Measurements from ENCODE around the gene AP3B1. TPM values are rescaled to one million over a fixed set of nuclear protein-coding genes. Genes with fewer than 3 reads are reported as not detected.

The AP3B1 gene
- total and polyA plus RNA-seq, 2 donors from 2014 or later: 49.3 to 53.2 TPM

GRCh38 chr5:78326930-78327329 is 32.4 kb upstream of the AP3B1 start:
- no peaks in the 10 kb centered on the region for H3K36me3 ChIP-seq (ENCODE audit: control insufficient read depth in 2 of 3, insufficient read depth in 3 of 3, low read length in 3 of 3)
- H3K9me3 ChIP-seq (ENCODE audit: control insufficient read depth in 2 of 3, insufficient read depth in 1 of 3, low read length in 3 of 3): no peaks in the 10 kb centered on the region
- intact Hi-C loops (cut with DNase I): no loop called here
- H3K9ac ChIP-seq (ENCODE audit: low read length in 3 of 3): no peak overlapping the region
- no peaks in the 10 kb centered on the region for H3K27me3 ChIP-seq (ENCODE audit: control insufficient read depth, insufficient read depth, low read length)
- H3K4me3 ChIP-seq (ENCODE audit: low read length in 3 of 3): no peak overlapping the region
- TF ChIP-seq CTCF (IDR thresholded peaks at IDR 0.05; ENCODE audit: borderline replicate concordance, extremely low read depth, insufficient read depth): no peak
- H3K4me1 ChIP-seq (ENCODE audit: control insufficient read depth in 2 of 3, insufficient read depth in 2 of 3, low read depth in 1 of 3, low read length in 3 of 3): no peaks in the 10 kb centered on the region
- DNase-seq (no peak), FAIRE-seq (no peak)
- H3K27ac ChIP-seq (ENCODE audit: low read depth in 2 of 2, low read length in 2 of 2): no peak overlapping the region

GRCh38 chr5:78323241-78323640 is 28.7 kb upstream of the AP3B1 start:
- no peaks in the 10 kb centered on the region for H3K27me3 ChIP-seq (ENCODE audit: control insufficient read depth, insufficient read depth, low read length)
- intact Hi-C loops (cut with DNase I): no loop called here
- H3K4me1 ChIP-seq (ENCODE audit: control insufficient read depth in 2 of 3, insufficient read depth in 2 of 3, low read depth in 1 of 3, low read length in 3 of 3): no peaks in the 10 kb centered on the region
- FAIRE-seq (no peak), DNase-seq (no peak)
- H3K9me3 ChIP-seq (ENCODE audit: control insufficient read depth in 2 of 3, insufficient read depth in 1 of 3, low read length in 3 of 3): no peaks in the 10 kb centered on the region
- no peak for TF ChIP-seq CTCF (IDR thresholded peaks at IDR 0.05; ENCODE audit: borderline replicate concordance, extremely low read depth, insufficient read depth)
- no peak overlapping the region for H3K9ac ChIP-seq (ENCODE audit: low read length in 3 of 3)
- no peak overlapping the region for H3K27ac ChIP-seq (ENCODE audit: low read depth in 2 of 2, low read length in 2 of 2)
- no peak overlapping the region for H3K4me3 ChIP-seq (ENCODE audit: low read length in 3 of 3)
- no peaks in the 10 kb centered on the region for H3K36me3 ChIP-seq (ENCODE audit: control insufficient read depth in 2 of 3, insufficient read depth in 3 of 3, low read length in 3 of 3)

- Histone ChIP-seq H3K4me3 (ENCODE audit: low read length in 3 of 3) (no peak overlapping the region), H3K27ac (ENCODE audit: low read depth in 2 of 2, low read length in 2 of 2) (no peak overlapping the region), H3K9me3 (ENCODE audit: control insufficient read depth in 2 of 3, insufficient read depth in 1 of 3, low read length in 3 of 3) (no peaks in the 10 kb centered on the region), H3K27me3 (ENCODE audit: control insufficient read depth, insufficient read depth, low read length) (no peaks in the 10 kb centered on the region), H3K4me1 (ENCODE audit: control insufficient read depth in 2 of 3, insufficient read depth in 2 of 3, low read depth in 1 of 3, low read length in 3 of 3) (no peaks in the 10 kb centered on the region), H3K9ac (ENCODE audit: low read length in 3 of 3) (no peak overlapping the region), H3K36me3 (ENCODE audit: control insufficient read depth in 2 of 3, insufficient read depth in 3 of 3, low read length in 3 of 3) (no peaks in the 10 kb centered on the region)
- FAIRE-seq: peak; percentile 87
- intact Hi-C loops (cut with DNase I): no loop called here
- TF ChIP-seq CTCF (IDR thresholded peaks at IDR 0.05; ENCODE audit: borderline replicate concordance, extremely low read depth, insufficient read depth): peak; percentile 53
- DNase-seq: peak in 2 of 5 donors; percentile 29 to 56
Observed at GRCh38 chr5:78320401-78320800, 25.9 kb upstream of the AP3B1 start.

GRCh38 chr5:78318337-78318736 is 23.8 kb upstream of the AP3B1 start:
- Histone ChIP-seq H3K9ac (ENCODE audit: low read length in 3 of 3) (no peak overlapping the region), H3K4me3 (ENCODE audit: low read length in 3 of 3) (no peak overlapping the region), H3K9me3 (ENCODE audit: control insufficient read depth in 2 of 3, insufficient read depth in 1 of 3, low read length in 3 of 3) (no peaks in the 10 kb centered on the region), H3K4me1 (ENCODE audit: control insufficient read depth in 2 of 3, insufficient read depth in 2 of 3, low read depth in 1 of 3, low read length in 3 of 3) (no peaks in the 10 kb centered on the region), H3K27ac (ENCODE audit: low read depth in 2 of 2, low read length in 2 of 2) (no peak overlapping the region), H3K27me3 (ENCODE audit: control insufficient read depth, insufficient read depth, low read length) (no peaks in the 10 kb centered on the region), H3K36me3 (ENCODE audit: control insufficient read depth in 2 of 3, insufficient read depth in 3 of 3, low read length in 3 of 3) (no peaks in the 10 kb centered on the region)
- intact Hi-C loops (cut with DNase I): no loop called here
- no peak for DNase-seq
- no peak for FAIRE-seq
- TF ChIP-seq CTCF (IDR thresholded peaks at IDR 0.05; ENCODE audit: borderline replicate concordance, extremely low read depth, insufficient read depth): no peak
